B cell (primary cell): ENCODE data around the gene EHHADH. TPM values are rescaled to one million over a fixed set of nuclear protein-coding genes. Genes with fewer than 3 reads are reported as not detected.

Source experiments
- ATAC-seq: fragments of 200-7000 bp; cut with Tn5 transposase; one replicate; pipeline ENCODE4 v1.10.0; 2021; ENCODE audit warnings: low read depth, mild to moderate bottlenecking, moderate number of reproducible peaks, moderate library complexity
- CTCF ChIA-PET: fragments of 350-600 bp; sonication (Branson Sonifier 250); formaldehyde crosslinking; loops from one replicate; lab custom pipeline; 2021; ENCODE audit warnings: antibody characterized with exemption, inconsistent platforms; lab: Charles Lee
- POLR2A ChIA-PET: fragments of 350-600 bp; sonication (Branson Sonifier 250); formaldehyde crosslinking; loops from one replicate; lab custom pipeline; 2021; ENCODE audit warnings: antibody characterized with exemption; lab: Charles Lee
- DNase-seq: peaks from one replicate; pipeline ENCODE4 v3.0.0; 2013
- H2AFZ ChIP-seq: 2 replicates; pipeline ENCODE4 v1.6.1; 2012; ENCODE audit warnings: mild to moderate bottlenecking, low read depth, low read length; ENCODE audit not compliant: insufficient read depth, poor library complexity, severe bottlenecking
- H3K27ac ChIP-seq, 2 donors: 1 replicate in 1 of 2; 2 replicates in 1 of 2; pipeline ENCODE4 v1.5.1; 2012 to 2013; ENCODE audit warnings: low read length in 2 of 2, mild to moderate bottlenecking in 2 of 2, moderate library complexity in 1 of 2
- H3K27me3 ChIP-seq, 4 experiments: fragments of 200-600 bp in 1 of 4; sonication (generic) in 1 of 4; replicated peaks in 1 of 4; 1 replicate in 2 of 4; 2 replicates in 2 of 4; pipeline versions ENCODE4 v1.6.1 to v1.7.0; 2013 to 2016; ENCODE audit warnings: low read length in 3 of 4, mild to moderate bottlenecking in 2 of 4, mixed read lengths in 1 of 4, moderate library complexity in 1 of 4; ENCODE audit not compliant: insufficient read depth in 4 of 4, control insufficient read depth in 3 of 4; ENCODE audit errors: control extremely low read depth in 1 of 4
- H3K36me3 ChIP-seq, 2 experiments: replicated peaks in 1 of 2; 1 replicate in 1 of 2; 2 replicates in 1 of 2; pipeline versions ENCODE4 v1.6.1 to v1.7.1; 2013; ENCODE audit warnings: low read length in 1 of 2; ENCODE audit not compliant: insufficient read depth in 2 of 2, control insufficient read depth in 1 of 2; ENCODE audit errors: control extremely low read depth in 1 of 2, extremely low read depth in 1 of 2
- H3K4me1 ChIP-seq, 2 donors: fragments of 200-600 bp in 1 of 2; sonication (generic) in 1 of 2; 1 replicate in 1 of 2; 2 replicates in 1 of 2; pipeline versions ENCODE4 v1.5.1 to v1.6.1; 2013 to 2017; ENCODE audit warnings: low read length in 2 of 2; ENCODE audit not compliant: control insufficient read depth in 2 of 2, insufficient read depth in 2 of 2
- H3K4me2 ChIP-seq: replicated peaks from 2 replicates; pipeline ENCODE3; 2012; ENCODE audit warnings: mild to moderate bottlenecking, low read depth, low read length; ENCODE audit not compliant: poor library complexity, severe bottlenecking
- H3K4me3 ChIP-seq, 5 experiments: fragments of 200-600 bp in 1 of 5; sonication (generic) in 1 of 5; 1 replicate in 3 of 5; 2 replicates in 2 of 5; pipeline versions ENCODE4 v1.5.1 to v1.7.0; 2011 to 2016; ENCODE audit warnings: low read length in 4 of 5, mild to moderate bottlenecking in 4 of 5, low read depth in 2 of 5, control low read depth in 1 of 5, moderate library complexity in 1 of 5; ENCODE audit not compliant: insufficient read depth in 1 of 5; ENCODE audit errors: control extremely low read depth in 1 of 5, extremely low read depth in 1 of 5
- H3K79me2 ChIP-seq: fragments of 200-600 bp; sonication (generic); one replicate; pipeline ENCODE4 v1.6.0; 2016; ENCODE audit warnings: low read length; ENCODE audit not compliant: control insufficient read depth, insufficient read depth
- H3K9ac ChIP-seq: fragments of 200-600 bp; sonication (generic); 2 replicates; pipeline ENCODE4 v1.6.1; 2017; ENCODE audit warnings: mild to moderate bottlenecking, low read length, moderate library complexity
- H3K9me3 ChIP-seq, 3 donors: one replicate each; pipeline versions ENCODE4 v1.6.1 to v1.7.1; 2013; ENCODE audit warnings: low read length in 2 of 3; ENCODE audit not compliant: control insufficient read depth in 2 of 3, insufficient read depth in 1 of 3; ENCODE audit errors: control extremely low read depth in 1 of 3
- H4K20me1 ChIP-seq: 2 replicates; pipeline ENCODE4 v1.6.0; 2012; ENCODE audit warnings: mild to moderate bottlenecking, low read length; ENCODE audit not compliant: insufficient read depth, control insufficient read depth, poor library complexity, severe bottlenecking
- H3K27ac Mint-ChIP-seq: one replicate; pipeline ENCODE4 v1.8.0; 2021; ENCODE audit warnings: mixed read lengths
- H3K27me3 Mint-ChIP-seq: one replicate; pipeline ENCODE4 v1.8.0; 2021; ENCODE audit warnings: mixed read lengths
- H3K4me1 Mint-ChIP-seq: one replicate; pipeline ENCODE4 v1.8.0; 2021; ENCODE audit warnings: mixed read lengths
- H3K4me3 Mint-ChIP-seq: one replicate; pipeline ENCODE4 v1.8.0; 2021; ENCODE audit warnings: mixed read lengths
- H3K9me3 Mint-ChIP-seq: one replicate; pipeline ENCODE4 v1.8.0; 2022; ENCODE audit warnings: mixed read lengths; ENCODE audit not compliant: insufficient read depth
- EZH2 ChIP-seq: IDR thresholded peaks from 2 replicates; pipeline ENCODE4 v1.6.1; 2012; ENCODE audit warnings: borderline replicate concordance, low read depth, mild to moderate bottlenecking, moderate library complexity, low read length; ENCODE audit not compliant: insufficient read depth, poor library complexity, severe bottlenecking
- WGBS: methylation state at CpG from one replicate; pipeline ENCODE4 v1.1.5; 2013; ENCODE audit warnings: missing lambda C conversion rate; ENCODE audit not compliant: insufficient coverage; 5-methylcytosine and 5-hydroxymethylcytosine counted together
- intact Hi-C: fragments of 100-400 bp; cut with micrococcal nuclease; formaldehyde crosslinking; loops from one replicate; pipeline ENCODE4 v1.10.0; 2022
- polyA plus RNA-seq: library from polyadenylated mRNA; depleted of rRNA; stranded (reverse); fragments of >200 nt; gene quantifications from 2 replicates; pipeline ENCODE4 v1.2.3, GENCODE V29; 2012
- total RNA-seq, 2 donors: library from RNA; stranded (reverse); fragments of 120-200 nt in 1 of 2; gene quantifications; 1 replicate in 1 of 2; 2 replicates in 1 of 2; pipeline versions ENCODE4 v1.2.3 to v1.2.4, GENCODE V29; 2013 to 2022
- TF ChIP-seq, protein P1 (sequence below): fragments of 200-600 bp; IDR thresholded peaks from one replicate; pipeline ENCODE4 v1.8.0; 2022; ENCODE audit warnings: antibody characterized with exemption, mild to moderate bottlenecking

The EHHADH gene
- total and polyA plus RNA-seq, 2 donors (not counting 1 experiment from before 2014, with no cell fraction given) = 0.30 to 1.4 TPM

DNA sequence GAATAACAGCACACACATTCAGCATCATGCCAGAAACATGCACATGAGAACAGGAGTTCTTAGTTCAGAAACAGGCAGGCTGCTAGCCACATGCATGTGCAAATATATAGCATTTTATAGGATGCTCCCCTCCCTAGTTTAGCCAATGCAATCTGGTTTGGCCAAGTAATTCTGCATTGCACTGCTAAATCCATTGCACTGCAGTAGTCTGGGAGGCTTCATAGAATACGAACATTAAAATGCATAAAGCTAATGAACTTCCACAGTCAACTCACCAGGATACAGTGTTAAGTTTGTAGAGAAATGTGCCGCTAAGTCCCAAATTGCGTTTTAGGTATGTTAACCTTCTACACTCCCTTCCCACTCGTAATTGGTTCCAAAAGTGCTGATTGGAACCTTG lies 41.8 kb downstream of the EHHADH start:
- intact Hi-C loops = no loop called here
- Histone ChIP-seq H3K9ac (no peak overlapping the region), H4K20me1 (no peaks in the 10 kb centered on the region), H2AFZ (no peak overlapping the region), H3K27ac (no peak overlapping the region), H3K4me2 (no peak overlapping the region), H3K27me3 (no peaks in the 10 kb centered on the region), H3K36me3 (no peaks in the 10 kb centered on the region), H3K79me2 (no peaks in the 10 kb centered on the region), H3K9me3 (no peaks in the 10 kb centered on the region), H3K4me3 (no peak overlapping the region), H3K4me1 (no peaks in the 10 kb centered on the region)
- Mint-ChIP-seq H3K4me3 (no peak overlapping the region), H3K9me3 (no peaks in the 10 kb centered on the region), H3K27me3 (no peaks in the 10 kb centered on the region), H3K4me1 (peaks cover 15% of the 10 kb centered on the region), H3K27ac (no peak overlapping the region)
- ChIA-PET POLR2A (no interaction called here), CTCF (no interaction called here)
- WGBS = 100% methylated on average over 2 of the region's 4 CpGs
- ATAC-seq (no peak), DNase-seq (no peak)
- TF ChIP-seq EZH2 = no peak
- TF ChIP-seq, protein P1, sequence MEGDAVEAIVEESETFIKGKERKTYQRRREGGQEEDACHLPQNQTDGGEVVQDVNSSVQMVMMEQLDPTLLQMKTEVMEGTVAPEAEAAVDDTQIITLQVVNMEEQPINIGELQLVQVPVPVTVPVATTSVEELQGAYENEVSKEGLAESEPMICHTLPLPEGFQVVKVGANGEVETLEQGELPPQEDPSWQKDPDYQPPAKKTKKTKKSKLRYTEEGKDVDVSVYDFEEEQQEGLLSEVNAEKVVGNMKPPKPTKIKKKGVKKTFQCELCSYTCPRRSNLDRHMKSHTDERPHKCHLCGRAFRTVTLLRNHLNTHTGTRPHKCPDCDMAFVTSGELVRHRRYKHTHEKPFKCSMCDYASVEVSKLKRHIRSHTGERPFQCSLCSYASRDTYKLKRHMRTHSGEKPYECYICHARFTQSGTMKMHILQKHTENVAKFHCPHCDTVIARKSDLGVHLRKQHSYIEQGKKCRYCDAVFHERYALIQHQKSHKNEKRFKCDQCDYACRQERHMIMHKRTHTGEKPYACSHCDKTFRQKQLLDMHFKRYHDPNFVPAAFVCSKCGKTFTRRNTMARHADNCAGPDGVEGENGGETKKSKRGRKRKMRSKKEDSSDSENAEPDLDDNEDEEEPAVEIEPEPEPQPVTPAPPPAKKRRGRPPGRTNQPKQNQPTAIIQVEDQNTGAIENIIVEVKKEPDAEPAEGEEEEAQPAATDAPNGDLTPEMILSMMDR = no peak

DNA sequence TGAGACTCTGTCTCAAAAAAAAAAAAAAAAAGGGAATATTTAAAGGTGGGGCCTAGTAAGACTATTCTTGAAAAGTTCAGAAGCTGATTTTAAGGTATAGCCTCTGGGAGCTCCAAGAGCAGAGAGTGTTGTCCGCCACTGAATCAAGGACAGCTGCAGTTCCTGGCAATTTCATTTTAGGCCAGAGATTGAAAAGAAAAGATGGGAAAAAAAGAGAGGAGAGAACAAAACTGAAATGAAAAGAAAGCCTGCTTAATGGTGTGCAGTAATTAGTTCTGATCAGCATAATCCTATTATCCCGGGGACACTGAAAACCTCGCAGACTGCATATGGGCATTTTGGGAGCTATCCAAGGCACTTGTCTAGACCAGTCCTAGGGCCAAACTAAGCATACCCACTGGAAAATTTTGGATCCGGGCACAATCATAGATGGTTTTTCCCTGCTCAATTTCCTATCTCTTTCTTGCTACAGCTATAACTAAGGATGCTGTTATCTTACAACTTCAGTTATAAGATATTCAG lies 43.2 kb downstream of the EHHADH start:
- no peaks in the 10 kb centered on the region for H3K27me3 Mint-ChIP-seq
- no peak overlapping the region for H2AFZ ChIP-seq
- ATAC-seq (no peak), DNase-seq (no peak)
- TF ChIP-seq EZH2 = no peak
- no peak overlapping the region for H3K4me2 ChIP-seq
- ChIA-PET POLR2A (no interaction called here), CTCF (interaction anchor here (0.7 kb wide), 2 partner anchors 283 to 408 kb away, joined by 3 to 5 read pairs; no protein-coding TSS in a partner anchor)
- no peaks in the 10 kb centered on the region for H3K36me3 ChIP-seq
- H4K20me1 ChIP-seq = no peaks in the 10 kb centered on the region
- H3K27ac ChIP-seq = no peak overlapping the region
- H3K4me1 Mint-ChIP-seq = peaks cover 15% of the 10 kb centered on the region
- H3K4me3 Mint-ChIP-seq = no peak overlapping the region
- WGBS = 100% methylated on average over 4 of the region's 4 CpGs
- no peaks in the 10 kb centered on the region for H3K9me3 ChIP-seq
- H3K4me3 ChIP-seq = no peak overlapping the region
- no peaks in the 10 kb centered on the region for H3K9me3 Mint-ChIP-seq
- no peak overlapping the region for H3K27ac Mint-ChIP-seq
- H3K79me2 ChIP-seq = no peaks in the 10 kb centered on the region
- no peak overlapping the region for H3K9ac ChIP-seq
- intact Hi-C loops = no loop called here
- H3K27me3 ChIP-seq = no peaks in the 10 kb centered on the region
- H3K4me1 ChIP-seq = no peaks in the 10 kb centered on the region
